GM12878 (cell line): ENCODE results near the gene SYT1. TPM values are rescaled to one million over a fixed set of nuclear protein-coding genes. Genes with fewer than 3 reads are reported as not detected.

Source experiments
- ATAC-seq: fragments of 200-7000 bp; cut with Tn5 transposase; 3 replicates; pipeline ENCODE4 v1.9.1; 2020; ENCODE audit warnings: mild to moderate bottlenecking, moderate library complexity
- BruUV-seq: library from RNA; stranded (reverse); fragments of 400-500 nt; replicated peaks from 2 replicates; lab custom pipeline; 2021; lab: Mats Ljungman, UMichigan
- CTCF ChIA-PET: fragments of 300-600 bp; sonication (Branson Sonifier 250); formaldehyde crosslinking; extraction: SDS; loops from one replicate; lab custom pipeline; 2021; ENCODE audit warnings: inconsistent platforms; lab: Yijun Ruan, JAX
- POLR2A ChIA-PET: fragments of 350-600 bp; formaldehyde crosslinking; extraction: SDS; loops from one replicate; lab custom pipeline; 2021; ENCODE audit warnings: inconsistent platforms; lab: Charles Lee
- RAD21 ChIA-PET: fragments of 300-600 bp; sonication (Branson Sonifier 250); formaldehyde crosslinking; loops from one replicate; lab custom pipeline; 2023; ENCODE audit warnings: antibody characterized with exemption; ENCODE audit not compliant: unreplicated experiment; lab: Charles Lee
- SMC1A ChIA-PET: fragments of 300-600 bp; sonication (Branson Sonifier 250); formaldehyde crosslinking; loops from one replicate; lab custom pipeline; 2023; ENCODE audit not compliant: unreplicated experiment, uncharacterized antibody; lab: Charles Lee
- DNase-seq: peaks from one replicate; pipeline ENCODE4 v3.0.0-alpha.2; 2011; ENCODE audit warnings: low read depth, low spot score
- FAIRE-seq: peaks from 3 replicates; lab custom pipeline; 2011; peaks lifted over from hg19 to GRCh38; lab: Jason Lieb, UNC
- H2AFZ ChIP-seq: 2 replicates; pipeline ENCODE4 v1.6.0; 2011; ENCODE audit warnings: low read depth, low read length, control low read depth; ENCODE audit not compliant: control insufficient read depth
- H3K27ac ChIP-seq: 2 replicates; pipeline ENCODE4 v1.5.1; 2011; ENCODE audit warnings: control low read depth; ENCODE audit not compliant: control insufficient read depth, insufficient read depth
- H3K27me3 ChIP-seq, 2 experiments: replicated peaks in 1 of 2; 2 replicates each; pipeline versions ENCODE4 v1.6.0 to v1.6.1; 2011; ENCODE audit warnings: low read length in 1 of 2; ENCODE audit not compliant: control insufficient read depth in 2 of 2, insufficient read depth in 2 of 2
- H3K36me3 ChIP-seq, 2 experiments: 2 replicates each; pipeline ENCODE4 v1.5.1; 2011; ENCODE audit warnings: low read length in 1 of 2; ENCODE audit not compliant: control insufficient read depth in 2 of 2, insufficient read depth in 2 of 2
- H3K4me1 ChIP-seq: 2 replicates; pipeline ENCODE4 v1.6.1; 2011; ENCODE audit warnings: mild to moderate bottlenecking, low read length, moderate library complexity, mixed read lengths; ENCODE audit not compliant: control insufficient read depth, insufficient read depth
- H3K4me2 ChIP-seq: 2 replicates; pipeline ENCODE4 v1.6.0; 2011; ENCODE audit warnings: control low read depth; ENCODE audit not compliant: control insufficient read depth, insufficient read depth
- H3K4me3 ChIP-seq: fragments of 200-600 bp; sonication (generic); 2 replicates; pipeline ENCODE4 v1.5.1; 2016
- H3K79me2 ChIP-seq: 2 replicates; pipeline ENCODE4 v1.6.0; 2011; ENCODE audit warnings: low read length; ENCODE audit not compliant: control insufficient read depth, insufficient read depth
- H3K9ac ChIP-seq: 2 replicates; pipeline ENCODE4 v1.8.0; 2011; ENCODE audit warnings: low read length, control low read depth, mixed read lengths; ENCODE audit not compliant: control insufficient read depth, insufficient read depth
- H3K9me3 ChIP-seq: replicated peaks from 3 replicates; pipeline ENCODE4 v1.5.1; 2011; ENCODE audit warnings: mild to moderate bottlenecking, low read length; ENCODE audit not compliant: control insufficient read depth, insufficient read depth
- H4K20me1 ChIP-seq: 2 replicates; pipeline ENCODE4 v1.6.0; 2011; ENCODE audit not compliant: control insufficient read depth, insufficient read depth
- CBFB ChIP-seq: IDR thresholded peaks from 2 replicates; pipeline ENCODE4 v1.6.1; 2016; ENCODE audit warnings: antibody characterized with exemption, low read depth
- EP300 ChIP-seq, 2 experiments: fragments of 150-350 bp in 1 of 2; IDR thresholded peaks; 2 replicates each; pipeline ENCODE4 v1.6.1; 2011 to 2012; ENCODE audit warnings: low read depth in 2 of 2, low read length in 2 of 2, borderline replicate concordance in 1 of 2, improper control_type of control experiment in 1 of 2, inconsistent platforms in 1 of 2; ENCODE audit not compliant: control insufficient read depth in 1 of 2
- MXI1 ChIP-seq: fragments of 150-350 bp; IDR thresholded peaks from 2 replicates; pipeline ENCODE4 v1.6.1; 2011; ENCODE audit warnings: low read depth, mild to moderate bottlenecking, inconsistent platforms, low read length, improper control_type of control experiment
- RB1 ChIP-seq: fragments of 450-650 bp; formaldehyde crosslinking; IDR thresholded peaks from 2 replicates; pipeline ENCODE4 v1.6.1; 2017; ENCODE audit warnings: mild to moderate bottlenecking, borderline replicate concordance
- YY1 ChIP-seq: IDR thresholded peaks from 2 replicates; pipeline ENCODE4 v1.6.1; 2011; ENCODE audit warnings: low read depth, mild to moderate bottlenecking, low read length
- ZZZ3 ChIP-seq: IDR thresholded peaks from 2 replicates; pipeline ENCODE4 v1.6.1; 2011; ENCODE audit warnings: low read depth; ENCODE audit not compliant: control insufficient read depth, insufficient read length
- WGBS: methylation state at CpG from one replicate; pipeline ENCODE4 v1.1.6; 2016; ENCODE audit warnings: low lambda C conversion rate; ENCODE audit not compliant: insufficient replicate concordance, insufficient coverage; ENCODE audit errors: missing lambda C conversion rate; 5-methylcytosine and 5-hydroxymethylcytosine counted together
- in situ Hi-C: fragments of 300-500 bp; cut with MboI; formaldehyde crosslinking; loops from 9 replicates; pipeline ENCODE4 v1.14.3; 2018; ENCODE audit warnings: mixed read lengths
- intact Hi-C: fragments of 100-400 bp; cut with micrococcal nuclease; formaldehyde crosslinking; loops from one replicate; pipeline ENCODE4 v1.14.2; 2022; ENCODE audit not compliant: unreplicated experiment
- polyA plus RNA-seq, 11 experiments: library from polyadenylated mRNA; depleted of rRNA in 4 of 11; unstranded in 6 of 11; stranded (reverse) in 5 of 11; fragments of >200 nt; fragmentation: Nextera tagmentation in 4 of 11; fragmentation: Illumina TruSeq in 1 of 11; extraction: Ambion mirVana in 4 of 11; extraction: Trizol in 1 of 11; gene quantifications; 1 replicate in 1 of 11; 2 replicates in 10 of 11; pipeline versions ENCODE4 v1.2.1 to v1.2.3, GENCODE V29; 2011 to 2016; ENCODE audit warnings: inconsistent platforms in 2 of 11, missing spikeins in 2 of 11, low read depth in 1 of 11
- total RNA-seq, 4 experiments: library from RNA; depleted of rRNA in 3 of 4; stranded (reverse); fragments of >200 nt in 3 of 4; fragmentation: Illumina TruSeq in 1 of 4; extraction: Trizol in 1 of 4; gene quantifications; 2 replicates each; pipeline versions ENCODE4 v1.2.1 to v1.2.3, GENCODE V29; 2013 to 2021
- TF ChIP-seq, protein P1 (sequence below): IDR thresholded peaks from 2 replicates; pipeline ENCODE4 v1.6.1; 2012; ENCODE audit warnings: improper control_type of control experiment, low read depth, low read length; ENCODE audit not compliant: insufficient replicate concordance
- TF ChIP-seq, protein P2 (sequence below): IDR thresholded peaks from 2 replicates; pipeline ENCODE4 v1.6.1; 2012; ENCODE audit warnings: low read depth, low read length, improper control_type of control experiment
- TF ChIP-seq, protein P3 (sequence below): IDR thresholded peaks from 2 replicates; pipeline ENCODE4 v1.6.1; 2011; ENCODE audit warnings: mild to moderate bottlenecking, low read depth, low read length, moderate library complexity; ENCODE audit not compliant: insufficient replicate concordance

The SYT1 gene
- total and polyA plus RNA-seq, 10 of the 15 experiments (the other 5 are each of a cell fraction or from before 2014, with no cell fraction given), result 0.10 to 0.28 TPM; not detected in 8

DNA sequence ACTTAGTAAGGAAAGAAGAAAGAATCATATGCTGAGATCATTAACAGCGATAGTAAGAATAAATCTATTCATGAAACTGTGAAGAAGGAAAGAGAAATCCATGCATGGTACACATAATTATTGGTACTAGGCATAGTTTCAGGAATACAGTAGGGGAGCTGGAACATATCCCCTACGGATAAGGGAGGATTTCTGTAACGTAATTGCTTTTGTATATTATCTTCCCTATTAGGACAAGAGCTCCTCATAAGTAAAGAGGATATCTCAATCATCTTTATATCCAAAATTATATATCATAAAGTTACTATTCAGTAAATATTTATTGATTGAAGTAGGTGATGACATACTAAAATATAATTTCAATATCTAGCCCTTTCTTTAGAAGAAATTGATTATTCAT is 22.9 kb downstream of the SYT1 start:
- no peaks in the 10 kb centered on the region for H4K20me1 ChIP-seq
- H3K27ac ChIP-seq, result no peak overlapping the region
- H2AFZ ChIP-seq, result no peak overlapping the region
- ChIA-PET SMC1A (no interaction called here), RAD21 (no interaction called here), POLR2A (no interaction called here), CTCF (no interaction called here)
- no TSS peak for BruUV-seq
- ATAC-seq, result no peak
- FAIRE-seq, result no peak
- no peak overlapping the region for H3K9ac ChIP-seq
- intact Hi-C loops, result no loop called here
- in situ Hi-C loops, result no loop called here
- DNase-seq, result no peak
- H3K36me3 ChIP-seq, result no peaks in the 10 kb centered on the region
- H3K4me2 ChIP-seq, result no peak overlapping the region
- no peaks in the 10 kb centered on the region for H3K4me1 ChIP-seq
- no peaks in the 10 kb centered on the region for H3K9me3 ChIP-seq
- H3K27me3 ChIP-seq, result no peaks in the 10 kb centered on the region; a peak in 1 of 4 replicates
- TF ChIP-seq CBFB, result no peak
- TF ChIP-seq, protein P1, sequence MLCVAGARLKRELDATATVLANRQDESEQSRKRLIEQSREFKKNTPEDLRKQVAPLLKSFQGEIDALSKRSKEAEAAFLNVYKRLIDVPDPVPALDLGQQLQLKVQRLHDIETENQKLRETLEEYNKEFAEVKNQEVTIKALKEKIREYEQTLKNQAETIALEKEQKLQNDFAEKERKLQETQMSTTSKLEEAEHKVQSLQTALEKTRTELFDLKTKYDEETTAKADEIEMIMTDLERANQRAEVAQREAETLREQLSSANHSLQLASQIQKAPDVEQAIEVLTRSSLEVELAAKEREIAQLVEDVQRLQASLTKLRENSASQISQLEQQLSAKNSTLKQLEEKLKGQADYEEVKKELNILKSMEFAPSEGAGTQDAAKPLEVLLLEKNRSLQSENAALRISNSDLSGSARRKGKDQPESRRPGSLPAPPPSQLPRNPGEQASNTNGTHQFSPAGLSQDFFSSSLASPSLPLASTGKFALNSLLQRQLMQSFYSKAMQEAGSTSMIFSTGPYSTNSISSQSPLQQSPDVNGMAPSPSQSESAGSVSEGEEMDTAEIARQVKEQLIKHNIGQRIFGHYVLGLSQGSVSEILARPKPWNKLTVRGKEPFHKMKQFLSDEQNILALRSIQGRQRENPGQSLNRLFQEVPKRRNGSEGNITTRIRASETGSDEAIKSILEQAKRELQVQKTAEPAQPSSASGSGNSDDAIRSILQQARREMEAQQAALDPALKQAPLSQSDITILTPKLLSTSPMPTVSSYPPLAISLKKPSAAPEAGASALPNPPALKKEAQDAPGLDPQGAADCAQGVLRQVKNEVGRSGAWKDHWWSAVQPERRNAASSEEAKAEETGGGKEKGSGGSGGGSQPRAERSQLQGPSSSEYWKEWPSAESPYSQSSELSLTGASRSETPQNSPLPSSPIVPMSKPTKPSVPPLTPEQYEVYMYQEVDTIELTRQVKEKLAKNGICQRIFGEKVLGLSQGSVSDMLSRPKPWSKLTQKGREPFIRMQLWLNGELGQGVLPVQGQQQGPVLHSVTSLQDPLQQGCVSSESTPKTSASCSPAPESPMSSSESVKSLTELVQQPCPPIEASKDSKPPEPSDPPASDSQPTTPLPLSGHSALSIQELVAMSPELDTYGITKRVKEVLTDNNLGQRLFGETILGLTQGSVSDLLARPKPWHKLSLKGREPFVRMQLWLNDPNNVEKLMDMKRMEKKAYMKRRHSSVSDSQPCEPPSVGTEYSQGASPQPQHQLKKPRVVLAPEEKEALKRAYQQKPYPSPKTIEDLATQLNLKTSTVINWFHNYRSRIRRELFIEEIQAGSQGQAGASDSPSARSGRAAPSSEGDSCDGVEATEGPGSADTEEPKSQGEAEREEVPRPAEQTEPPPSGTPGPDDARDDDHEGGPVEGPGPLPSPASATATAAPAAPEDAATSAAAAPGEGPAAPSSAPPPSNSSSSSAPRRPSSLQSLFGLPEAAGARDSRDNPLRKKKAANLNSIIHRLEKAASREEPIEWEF, result no peak
- no peak for TF ChIP-seq MXI1
- TF ChIP-seq, protein P2, sequence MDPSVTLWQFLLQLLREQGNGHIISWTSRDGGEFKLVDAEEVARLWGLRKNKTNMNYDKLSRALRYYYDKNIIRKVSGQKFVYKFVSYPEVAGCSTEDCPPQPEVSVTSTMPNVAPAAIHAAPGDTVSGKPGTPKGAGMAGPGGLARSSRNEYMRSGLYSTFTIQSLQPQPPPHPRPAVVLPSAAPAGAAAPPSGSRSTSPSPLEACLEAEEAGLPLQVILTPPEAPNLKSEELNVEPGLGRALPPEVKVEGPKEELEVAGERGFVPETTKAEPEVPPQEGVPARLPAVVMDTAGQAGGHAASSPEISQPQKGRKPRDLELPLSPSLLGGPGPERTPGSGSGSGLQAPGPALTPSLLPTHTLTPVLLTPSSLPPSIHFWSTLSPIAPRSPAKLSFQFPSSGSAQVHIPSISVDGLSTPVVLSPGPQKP, result no peak
- no peak for TF ChIP-seq ZZZ3
- TF ChIP-seq, protein P3, sequence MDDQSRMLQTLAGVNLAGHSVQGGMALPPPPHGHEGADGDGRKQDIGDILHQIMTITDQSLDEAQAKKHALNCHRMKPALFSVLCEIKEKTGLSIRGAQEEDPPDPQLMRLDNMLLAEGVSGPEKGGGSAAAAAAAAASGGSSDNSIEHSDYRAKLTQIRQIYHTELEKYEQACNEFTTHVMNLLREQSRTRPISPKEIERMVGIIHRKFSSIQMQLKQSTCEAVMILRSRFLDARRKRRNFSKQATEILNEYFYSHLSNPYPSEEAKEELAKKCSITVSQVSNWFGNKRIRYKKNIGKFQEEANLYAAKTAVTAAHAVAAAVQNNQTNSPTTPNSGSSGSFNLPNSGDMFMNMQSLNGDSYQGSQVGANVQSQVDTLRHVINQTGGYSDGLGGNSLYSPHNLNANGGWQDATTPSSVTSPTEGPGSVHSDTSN, result no peak
- TF ChIP-seq RB1, result no peak
- no peak for TF ChIP-seq YY1
- TF ChIP-seq EP300 (IDR thresholded peaks at IDR 0.05; ENCODE audit: borderline replicate concordance in 1 of 2, control insufficient read depth in 1 of 2, low read depth in 2 of 2, low read length in 2 of 2), result no peak
- H3K4me3 ChIP-seq, result no peak overlapping the region
- WGBS, result 51% methylated on average over 3 of the region's 3 CpGs
- H3K79me2 ChIP-seq, result no peaks in the 10 kb centered on the region
